CD4-positive, alpha-beta T cell (primary cell): Measurements from ENCODE around the gene SOS1. TPM values are rescaled to one million over a fixed set of nuclear protein-coding genes. Genes with fewer than 3 reads are reported as not detected.

ENCODE experiments used
- ATAC-seq: fragments of 200-7000 bp; cut with Tn5 transposase; one replicate; pipeline ENCODE4 v1.10.0; 2022; ENCODE audit warnings: mild to moderate bottlenecking; ENCODE audit not compliant: poor library complexity
- CTCF ChIA-PET: fragments of 350-600 bp; sonication (Branson Sonifier 250); formaldehyde crosslinking; loops from one replicate; lab custom pipeline; 2021; ENCODE audit warnings: antibody characterized with exemption, inconsistent platforms; lab: Charles Lee
- POLR2A ChIA-PET: fragments of 350-600 bp; sonication (Branson Sonifier 250); formaldehyde crosslinking; loops from one replicate; lab custom pipeline; 2021; ENCODE audit warnings: antibody characterized with exemption, inconsistent platforms; lab: Charles Lee
- DNase-seq, 14 experiments: peaks; one replicate each; pipeline ENCODE4 v3.0.0-alpha.2; 2013 to 2020; ENCODE audit warnings: mixed read lengths in 2 of 14
- H3K27ac ChIP-seq, 2 donors: one replicate each; pipeline versions ENCODE4 v1.5.1 to v1.7.0; 2013; ENCODE audit warnings: low read length in 2 of 2, low read depth in 1 of 2, mild to moderate bottlenecking in 1 of 2
- H3K27me3 ChIP-seq, 2 experiments: 1 replicate in 1 of 2; 2 replicates in 1 of 2; pipeline versions ENCODE4 v1.6.1 to v1.7.0; 2013; ENCODE audit warnings: low read length in 2 of 2, control low read depth in 1 of 2, mild to moderate bottlenecking in 1 of 2, moderate library complexity in 1 of 2; ENCODE audit not compliant: insufficient read depth in 2 of 2, control insufficient read depth in 1 of 2
- H3K36me3 ChIP-seq: one replicate; pipeline ENCODE4 v1.6.1; 2013; ENCODE audit warnings: low read length, control low read depth; ENCODE audit not compliant: insufficient read depth
- H3K4me1 ChIP-seq: one replicate; pipeline ENCODE4 v1.6.1; 2013; ENCODE audit warnings: low read length, control low read depth; ENCODE audit not compliant: insufficient read depth
- H3K4me3 ChIP-seq: one replicate; pipeline ENCODE4 v1.5.1; 2013; ENCODE audit warnings: mild to moderate bottlenecking, low read length, moderate library complexity
- H3K9me3 ChIP-seq, 2 experiments: 1 replicate in 1 of 2; 2 replicates in 1 of 2; pipeline versions ENCODE4 v1.6.1 to v1.7.0; 2013; ENCODE audit warnings: low read length in 2 of 2, mild to moderate bottlenecking in 2 of 2, control low read depth in 1 of 2, moderate library complexity in 1 of 2; ENCODE audit not compliant: control insufficient read depth in 1 of 2, insufficient read depth in 1 of 2
- H3K27ac Mint-ChIP-seq: one replicate; pipeline ENCODE4 v1.8.0; 2020; ENCODE audit warnings: mixed read lengths
- H3K27me3 Mint-ChIP-seq: one replicate; pipeline ENCODE4 v1.8.0; 2021; ENCODE audit warnings: mixed read lengths
- H3K36me3 Mint-ChIP-seq: one replicate; pipeline ENCODE4 v1.8.0; 2021; ENCODE audit warnings: low read depth, mixed read lengths
- H3K4me1 Mint-ChIP-seq: one replicate; pipeline ENCODE4 v1.8.0; 2021; ENCODE audit warnings: low read depth, mixed read lengths
- H3K4me3 Mint-ChIP-seq: one replicate; pipeline ENCODE4 v1.8.0; 2020; ENCODE audit warnings: mild to moderate bottlenecking, mixed read lengths
- H3K9me3 Mint-ChIP-seq: one replicate; pipeline ENCODE4 v1.8.0; 2020; ENCODE audit warnings: mixed read lengths
- intact Hi-C, 2 experiments: fragments of 100-400 bp; cut with DNase I in 1 of 2; cut with micrococcal nuclease in 1 of 2; formaldehyde crosslinking; loops; one replicate each; pipeline versions ENCODE4 v1.15.1 to v1.9.0; 2023 to 2025; cut with DNase I, micrococcal nuclease
- total RNA-seq, 174 experiments: library from RNA in 2 of 174; stranded (reverse) in 2 of 174; gene quantifications; one replicate each; pipeline ENCODE4 v1.2.3 and lab custom pipeline; 2021 to 2026
- TF ChIP-seq, protein P1 (sequence below): fragments of 200-600 bp; IDR thresholded peaks from one replicate; pipeline ENCODE4 v1.8.0; 2022; ENCODE audit warnings: antibody characterized with exemption, mild to moderate bottlenecking

The SOS1 gene
- total RNA-seq, 2 experiments from 2014 or later, result 16.4 to 16.9 TPM

GRCh38 chr2:39146630-39147029 lies 25.8 kb upstream of the SOS1 start:
- Mint-ChIP-seq H3K9me3 (no peaks in the 10 kb centered on the region), H3K4me3 (no peak overlapping the region), H3K4me1 (peaks cover 7% of the 10 kb centered on the region), H3K36me3 (no peaks in the 10 kb centered on the region), H3K27me3 (no peaks in the 10 kb centered on the region), H3K27ac (no peak overlapping the region)
- no peak for DNase-seq
- H3K27ac ChIP-seq, result no peak overlapping the region
- intact Hi-C loops, result no loop called here
- TF ChIP-seq, protein P1, sequence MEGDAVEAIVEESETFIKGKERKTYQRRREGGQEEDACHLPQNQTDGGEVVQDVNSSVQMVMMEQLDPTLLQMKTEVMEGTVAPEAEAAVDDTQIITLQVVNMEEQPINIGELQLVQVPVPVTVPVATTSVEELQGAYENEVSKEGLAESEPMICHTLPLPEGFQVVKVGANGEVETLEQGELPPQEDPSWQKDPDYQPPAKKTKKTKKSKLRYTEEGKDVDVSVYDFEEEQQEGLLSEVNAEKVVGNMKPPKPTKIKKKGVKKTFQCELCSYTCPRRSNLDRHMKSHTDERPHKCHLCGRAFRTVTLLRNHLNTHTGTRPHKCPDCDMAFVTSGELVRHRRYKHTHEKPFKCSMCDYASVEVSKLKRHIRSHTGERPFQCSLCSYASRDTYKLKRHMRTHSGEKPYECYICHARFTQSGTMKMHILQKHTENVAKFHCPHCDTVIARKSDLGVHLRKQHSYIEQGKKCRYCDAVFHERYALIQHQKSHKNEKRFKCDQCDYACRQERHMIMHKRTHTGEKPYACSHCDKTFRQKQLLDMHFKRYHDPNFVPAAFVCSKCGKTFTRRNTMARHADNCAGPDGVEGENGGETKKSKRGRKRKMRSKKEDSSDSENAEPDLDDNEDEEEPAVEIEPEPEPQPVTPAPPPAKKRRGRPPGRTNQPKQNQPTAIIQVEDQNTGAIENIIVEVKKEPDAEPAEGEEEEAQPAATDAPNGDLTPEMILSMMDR, result no peak
- ChIA-PET CTCF (interaction anchor here (0.6 kb wide), 1 partner anchor 93 kb away, joined by 3 read pairs; no protein-coding TSS in a partner anchor), POLR2A (no interaction called here)
- ATAC-seq, result no peak
- H3K27me3 ChIP-seq, result no peaks in the 10 kb centered on the region
- no peaks in the 10 kb centered on the region for H3K9me3 ChIP-seq
- H3K4me3 ChIP-seq, result no peak overlapping the region
- H3K36me3 ChIP-seq, result no peaks in the 10 kb centered on the region
- H3K4me1 ChIP-seq, result peaks cover 15% of the 10 kb centered on the region

DNA sequence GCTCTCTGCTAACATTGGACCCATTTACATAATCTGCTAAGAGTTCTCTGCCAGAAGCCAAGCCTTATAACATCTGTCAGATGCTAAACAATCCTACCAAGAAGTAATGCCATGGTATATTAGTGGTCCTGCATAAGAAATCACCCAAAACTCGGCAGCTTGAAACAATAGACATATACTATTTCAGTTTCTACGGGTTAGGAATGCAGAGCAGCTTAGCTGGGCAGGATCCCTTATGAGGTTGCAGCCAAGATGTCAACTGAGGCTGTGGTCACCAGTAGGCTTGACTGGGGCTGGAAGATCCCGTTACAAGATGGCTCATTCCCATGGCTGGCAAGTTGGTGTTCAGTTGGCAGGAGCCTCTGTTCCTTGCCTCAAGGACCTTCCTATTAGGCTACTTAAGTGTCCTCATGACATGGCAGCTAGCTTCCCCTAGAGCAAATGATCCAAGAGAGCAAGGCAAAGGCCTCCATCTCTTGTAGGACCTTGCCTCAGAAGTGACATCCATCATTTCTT lies 25.1 kb upstream of the SOS1 start:
- no peak overlapping the region for H3K27ac Mint-ChIP-seq
- no peaks in the 10 kb centered on the region for H3K9me3 ChIP-seq
- H3K4me3 Mint-ChIP-seq, result no peak overlapping the region
- no peaks in the 10 kb centered on the region for H3K27me3 ChIP-seq
- DNase-seq, result no peak
- no peak overlapping the region for H3K27ac ChIP-seq
- no peak overlapping the region for H3K4me3 ChIP-seq
- no peaks in the 10 kb centered on the region for H3K36me3 ChIP-seq
- TF ChIP-seq, protein P1, result no peak
- peaks cover 15% of the 10 kb centered on the region for H3K4me1 ChIP-seq
- H3K9me3 Mint-ChIP-seq, result no peaks in the 10 kb centered on the region
- intact Hi-C loops, result no loop called here
- ChIA-PET CTCF (interaction anchor here (0.6 kb wide), 1 partner anchor 573 kb away, joined by 3 read pairs; no protein-coding TSS in a partner anchor), POLR2A (no interaction called here)
- H3K4me1 Mint-ChIP-seq, result peaks cover 13% of the 10 kb centered on the region
- no peaks in the 10 kb centered on the region for H3K27me3 Mint-ChIP-seq
- no peaks in the 10 kb centered on the region for H3K36me3 Mint-ChIP-seq
- ATAC-seq, result no peak

DNA sequence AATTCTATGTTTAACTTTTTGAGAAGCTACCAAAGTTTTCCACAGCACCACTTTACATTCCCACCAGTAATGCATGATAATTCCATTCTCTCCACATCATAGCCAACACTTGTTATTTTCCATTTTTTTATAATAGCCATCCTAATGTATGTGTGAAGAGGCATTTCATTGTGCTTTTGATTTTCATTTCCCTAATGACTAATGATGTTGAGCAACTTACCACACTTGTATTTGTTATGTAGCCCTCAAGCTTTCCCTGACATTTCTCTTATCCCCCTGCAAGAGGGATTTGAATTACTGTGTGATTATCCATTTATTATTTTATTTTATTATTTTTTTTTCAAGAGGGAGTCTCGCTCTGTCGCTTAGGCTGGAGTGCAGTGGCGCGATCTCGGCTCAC lies 23.6 kb upstream of the SOS1 start:
- no peak overlapping the region for H3K27ac ChIP-seq
- Mint-ChIP-seq H3K27ac (no peak overlapping the region), H3K27me3 (no peaks in the 10 kb centered on the region), H3K9me3 (no peaks in the 10 kb centered on the region), H3K4me3 (no peak overlapping the region), H3K36me3 (no peaks in the 10 kb centered on the region), H3K4me1 (peaks cover 24% of the 10 kb centered on the region)
- H3K36me3 ChIP-seq, result no peaks in the 10 kb centered on the region
- POLR2A ChIA-PET, result interaction anchor here (2.2 kb wide), 1 partner anchor 20 kb away, joined by 6 read pairs; no protein-coding TSS in a partner anchor
- CTCF ChIA-PET, result no interaction called here
- no peaks in the 10 kb centered on the region for H3K9me3 ChIP-seq
- DNase-seq (no peak), ATAC-seq (no peak)
- peaks cover 14% of the 10 kb centered on the region for H3K4me1 ChIP-seq
- TF ChIP-seq, protein P1, result no peak
- H3K27me3 ChIP-seq, result no peaks in the 10 kb centered on the region
- intact Hi-C loops, result no loop called here
- H3K4me3 ChIP-seq, result no peak overlapping the region
